Pancreas (tissue), 10 donors: Measurements from ENCODE around the gene FAM216B. TPM values are rescaled to one million over a fixed set of nuclear protein-coding genes. Genes with fewer than 3 reads are reported as not detected.
"Not testable (repeated sequence)": the region's sequence is repeated elsewhere in the genome, so short reads cannot be mapped to it uniquely, and the experiment has no call there.

Experiments
- ATAC-seq, 4 donors: fragments of 200-7000 bp; cut with Tn5 transposase; one replicate each; pipeline versions ENCODE4 v1.8.0 to v1.9.1; 2020; ENCODE audit warnings: mild to moderate bottlenecking in 4 of 4, moderate library complexity in 4 of 4
- DNase-seq, 6 donors: peaks; one replicate each; pipeline ENCODE4 v3.0.0-alpha.2; 2020
- FAIRE-seq: peaks from 2 replicates; lab custom pipeline; 2012; peaks lifted over from hg19 to GRCh38; lab: Jason Lieb, UNC
- H3K27ac ChIP-seq, 4 donors: fragments of 200-600 bp; sonication (generic); 1 replicate in 3 of 4; 2 replicates in 1 of 4; pipeline versions ENCODE4 v1.5.0 to v1.8.0; 2020
- H3K27me3 ChIP-seq, 4 donors: fragments of 200-600 bp; one replicate each; pipeline ENCODE4 v1.8.0; 2021
- H3K36me3 ChIP-seq, 3 donors: fragments of 200-600 bp; sonication (generic) in 1 of 3; one replicate each; pipeline versions ENCODE4 v1.5.0 to v1.8.0; 2020 to 2021
- H3K4me1 ChIP-seq, 3 donors: fragments of 200-600 bp; one replicate each; pipeline ENCODE4 v1.8.0; 2021
- H3K4me3 ChIP-seq, 4 donors: fragments of 200-600 bp; sonication (generic) in 2 of 4; one replicate each; pipeline versions ENCODE4 v1.5.0 to v1.8.0; 2020 to 2021
- H3K9me3 ChIP-seq, 4 donors: fragments of 200-600 bp; one replicate each; pipeline ENCODE4 v1.8.0; 2021
- CTCF ChIP-seq, 4 donors: fragments of 200-600 bp; sonication (generic) in 3 of 4; IDR thresholded peaks; one replicate each; pipeline versions ENCODE4 v1.5.0 to v1.8.0; 2021; ENCODE audit warnings: antibody characterized with exemption in 4 of 4
- WGBS, 2 donors: extraction: QIAGEN DNeasy Blood & Tissue Kit; methylation state at CpG; one replicate each; pipeline ENCODE4 v1.1.7; 2013; 5-methylcytosine and 5-hydroxymethylcytosine counted together
- intact Hi-C, 3 donors: fragments of 100-400 bp; cut with DNase I; formaldehyde crosslinking; loops; one replicate each; pipeline versions ENCODE4 v1.11.1 to v1.14.2; 2022
- polyA plus RNA-seq, 2 donors: library from polyadenylated mRNA; stranded (reverse); fragments of 200-250 nt; gene quantifications; one replicate each; pipeline ENCODE4 v1.2.3, GENCODE V29; 2013
- total RNA-seq, 6 donors: library from RNA; stranded (reverse); fragmentation: NEBNext Ultra II Directional in 4 of 6; extraction: Animal tissue kit (Norgen Biotek cat#: 25700) in 4 of 6; gene quantifications; one replicate each; pipeline versions ENCODE4 v1.2.1 to v1.2.4, GENCODE V29; 2021 to 2023
- donor health status: healthy with polysubstance abuse.
- donor health status: DM: no; HTN: no; CAD: no; lungs with moderate emphysema.
- donor health status: DM: no; HTN: no; CAD: no.
- donor health status: control.
- donor health status: control.
- donor health status: Bipolar disorder and iron deficiency.
- donor health status: DM: yes; HTN: yes; CAD: no.
- donor health status: DM: no; HTN: no; CAD: no.
- donor health status: DM: no; HTN: no; CAD: no.
- donor health status: DM: yes; HTN: yes; CAD: no.

Gene FAM216B
- total and polyA plus RNA-seq, 8 donors, result 0.06 TPM; not detected in 7

DNA sequence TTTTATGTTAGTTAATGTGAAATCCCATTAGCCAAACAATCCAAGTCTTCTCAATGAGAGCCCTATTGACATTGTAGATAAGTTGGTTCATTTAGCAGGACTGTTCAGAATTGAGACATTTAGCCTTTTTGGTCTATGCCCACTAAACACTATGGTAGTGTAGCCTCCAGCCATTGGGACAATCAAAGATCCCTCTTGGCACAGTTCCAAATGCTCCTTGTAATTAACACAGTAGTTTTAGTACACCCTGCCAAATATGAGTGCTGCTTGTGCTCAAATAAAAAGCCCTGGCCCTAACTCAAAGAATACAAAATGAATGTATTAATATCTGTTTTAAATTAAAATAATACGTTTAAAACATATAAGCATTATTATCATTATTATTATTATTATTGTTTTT lies 15.4 kb upstream of the FAM216B start:
- 60 to 65% methylated on average over 1 of the region's 1 CpG for WGBS, 2 donors
- no peak overlapping the region for H3K27ac ChIP-seq
- TF ChIP-seq CTCF (IDR thresholded peaks at IDR 0.05), result no peak
- intact Hi-C loops, result no loop called here
- no peak for DNase-seq
- H3K4me3 ChIP-seq, result no peak overlapping the region
- no peaks in the 10 kb centered on the region for H3K4me1 ChIP-seq
- H3K36me3 ChIP-seq, result no peaks in the 10 kb centered on the region
- FAIRE-seq, result no peak
- no peaks in the 10 kb centered on the region for H3K9me3 ChIP-seq
- ATAC-seq, result no peak
- no peaks in the 10 kb centered on the region for H3K27me3 ChIP-seq

DNA sequence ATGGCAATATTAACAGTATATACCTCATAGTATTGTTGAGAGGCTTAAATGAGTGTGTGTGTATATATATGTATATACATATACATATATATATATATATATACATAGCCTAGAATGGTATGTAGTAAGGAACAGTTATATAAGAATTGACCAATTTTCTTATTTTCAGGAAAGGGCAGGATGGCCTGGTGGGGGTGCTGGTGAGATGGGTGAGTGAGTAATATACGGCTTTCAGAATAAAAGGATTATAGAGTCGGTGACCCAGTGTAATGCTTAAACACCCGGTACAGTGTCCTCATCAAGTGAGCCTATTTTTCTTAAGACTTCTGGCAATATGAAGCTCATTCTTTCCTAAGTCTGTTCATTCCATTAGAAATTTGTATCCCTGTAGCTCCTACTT lies 11.7 kb upstream of the FAM216B start:
- intact Hi-C loops, result no loop called here
- no peak for FAIRE-seq
- ATAC-seq, result no peak

GRCh38 chr13:42776558-42776957 lies 4.8 kb upstream of the FAM216B start:
- ATAC-seq, intact Hi-C loops, FAIRE-seq, H3K36me3 ChIP-seq, H3K9me3 ChIP-seq, DNase-seq, H3K27ac ChIP-seq, H3K4me3 ChIP-seq, H3K4me1 ChIP-seq, H3K27me3 ChIP-seq: not testable (repeated sequence)
- WGBS, 2 donors, result 43 to 50% methylated on average over 6 of the region's 6 CpGs

More for the DNA sequence above, 11.7 kb upstream of the FAM216B start:
- Histone ChIP-seq H3K27ac (no peak overlapping the region), H3K27me3 (no peaks in the 10 kb centered on the region), H3K9me3 (no peaks in the 10 kb centered on the region), H3K36me3 (no peaks in the 10 kb centered on the region), H3K4me1 (no peaks in the 10 kb centered on the region), H3K4me3 (no peak overlapping the region)
- WGBS, 2 donors, result 83 to 92% methylated on average over 3 of the region's 3 CpGs
- no peak for DNase-seq
- TF ChIP-seq CTCF (IDR thresholded peaks at IDR 0.05), result no peak

GRCh38 chr13:42777467-42777866 lies 3.9 kb upstream of the FAM216B start:
- H3K27ac ChIP-seq, result no peak overlapping the region
- H3K4me1 ChIP-seq, result no peaks in the 10 kb centered on the region
- DNase-seq (no peak), FAIRE-seq (no peak), ATAC-seq (no peak)
- TF ChIP-seq CTCF (IDR thresholded peaks at IDR 0.05), result no peak
- H3K9me3 ChIP-seq, result no peaks in the 10 kb centered on the region
- no peaks in the 10 kb centered on the region for H3K36me3 ChIP-seq
- no peaks in the 10 kb centered on the region for H3K27me3 ChIP-seq
- H3K4me3 ChIP-seq, result no peak overlapping the region
- 69 to 73% methylated on average over 5 of the region's 5 CpGs for WGBS, 2 donors
- intact Hi-C loops, result no loop called here

GRCh38 chr13:42780044-42780443 lies 1.3 kb upstream of the FAM216B start:
- no peak for DNase-seq
- H3K27me3 ChIP-seq, result no peaks in the 10 kb centered on the region
- H3K9me3 ChIP-seq, result no peaks in the 10 kb centered on the region
- no peaks in the 10 kb centered on the region for H3K4me1 ChIP-seq
- intact Hi-C loops, result no loop called here
- 67 to 80% methylated on average over 1 of the region's 1 CpG for WGBS, 2 donors
- no peaks in the 10 kb centered on the region for H3K36me3 ChIP-seq
- ATAC-seq, result no peak
- no peak overlapping the region for H3K4me3 ChIP-seq
- no peak for FAIRE-seq
- H3K27ac ChIP-seq, result no peak overlapping the region
- TF ChIP-seq CTCF (IDR thresholded peaks at IDR 0.05), result no peak
